Measurements from ENCODE around the gene FAM107B.

- no peak for TF ChIP-seq POLR2A (IDR thresholded peaks at IDR 0.05; ENCODE audit: low read depth, low read length)
- no peak for TF ChIP-seq EZH2 (IDR thresholded peaks at IDR 0.05; ENCODE audit: borderline replicate concordance, low read depth, low read length, severe bottlenecking)
- TF ChIP-seq CTCF (IDR thresholded peaks at IDR 0.05; ENCODE audit: extremely low read depth in 1 of 2, insufficient read depth in 1 of 2, low read depth in 1 of 2, low read length in 2 of 2) = no peak
- no peak for TF ChIP-seq POLR2AphosphoS5 (IDR thresholded peaks at IDR 0.05; ENCODE audit: insufficient read depth, low read depth, low read length)
- no peak for TF ChIP-seq FOS (IDR thresholded peaks at IDR 0.05; ENCODE audit: borderline replicate concordance, insufficient read depth, low read length)
- TF ChIP-seq MAX (IDR thresholded peaks at IDR 0.05; ENCODE audit: insufficient read depth, insufficient read length) = no peak
- TF ChIP-seq JUN (IDR thresholded peaks at IDR 0.05; ENCODE audit: borderline replicate concordance, insufficient read depth, insufficient read length, low read depth) = no peak
- TF ChIP-seq MYC (IDR thresholded peaks at IDR 0.05; ENCODE audit: low read depth, low read length) = no peak
These were observed 296.5 kb downstream of the FAM107B start for GRCh38 chr10:14478201-14478600.

Data from endothelial cell of umbilical vein (primary cell).